Measurements from ENCODE around the gene SP110.

SP110 gene

DNA sequence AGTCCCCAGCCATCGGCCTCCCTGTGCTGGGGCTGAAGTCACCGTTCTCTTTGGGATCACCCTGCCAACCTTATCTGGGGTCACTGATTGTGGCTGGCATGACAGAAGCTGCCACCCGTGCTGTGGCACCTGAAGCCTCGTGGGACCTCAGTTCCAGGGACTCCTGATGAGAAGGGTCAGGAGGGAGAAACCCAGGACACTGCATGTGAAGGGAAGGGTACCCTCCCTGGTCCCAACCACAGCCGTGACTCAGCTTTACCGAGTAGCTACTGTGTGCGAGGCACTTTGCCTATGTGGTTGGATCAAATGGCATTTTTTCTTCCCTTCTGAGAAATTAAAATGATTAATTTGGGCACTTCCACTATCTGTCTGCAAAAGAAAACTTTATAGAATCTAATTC is 64.4 kb downstream of the SP110 start:
- TF ChIP-seq, protein P1, sequence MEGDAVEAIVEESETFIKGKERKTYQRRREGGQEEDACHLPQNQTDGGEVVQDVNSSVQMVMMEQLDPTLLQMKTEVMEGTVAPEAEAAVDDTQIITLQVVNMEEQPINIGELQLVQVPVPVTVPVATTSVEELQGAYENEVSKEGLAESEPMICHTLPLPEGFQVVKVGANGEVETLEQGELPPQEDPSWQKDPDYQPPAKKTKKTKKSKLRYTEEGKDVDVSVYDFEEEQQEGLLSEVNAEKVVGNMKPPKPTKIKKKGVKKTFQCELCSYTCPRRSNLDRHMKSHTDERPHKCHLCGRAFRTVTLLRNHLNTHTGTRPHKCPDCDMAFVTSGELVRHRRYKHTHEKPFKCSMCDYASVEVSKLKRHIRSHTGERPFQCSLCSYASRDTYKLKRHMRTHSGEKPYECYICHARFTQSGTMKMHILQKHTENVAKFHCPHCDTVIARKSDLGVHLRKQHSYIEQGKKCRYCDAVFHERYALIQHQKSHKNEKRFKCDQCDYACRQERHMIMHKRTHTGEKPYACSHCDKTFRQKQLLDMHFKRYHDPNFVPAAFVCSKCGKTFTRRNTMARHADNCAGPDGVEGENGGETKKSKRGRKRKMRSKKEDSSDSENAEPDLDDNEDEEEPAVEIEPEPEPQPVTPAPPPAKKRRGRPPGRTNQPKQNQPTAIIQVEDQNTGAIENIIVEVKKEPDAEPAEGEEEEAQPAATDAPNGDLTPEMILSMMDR (IDR thresholded peaks at IDR 0.05; ENCODE audit: low read depth, low read length), result no peak
- no peak for DNase-seq (ENCODE audit: extremely low read depth, low read depth)

GRCh38 chr2:230153390-230153976 is 66.3 kb downstream of the SP110 start:
- no peak for DNase-seq (ENCODE audit: extremely low read depth, low read depth)
- TF ChIP-seq, protein P1 (IDR thresholded peaks at IDR 0.05; ENCODE audit: low read depth, low read length), result no peak

- DNase-seq (ENCODE audit: extremely low read depth, low read depth), result no peak
- TF ChIP-seq, protein P1 (IDR thresholded peaks at IDR 0.05; ENCODE audit: low read depth, low read length), result no peak
Measured at GRCh38 chr2:230152334-230152733, 67.5 kb downstream of the SP110 start.

- TF ChIP-seq, protein P1 (IDR thresholded peaks at IDR 0.05; ENCODE audit: low read depth, low read length), result no peak
- no peak for DNase-seq (ENCODE audit: extremely low read depth, low read depth)
Measured at GRCh38 chr2:230144355-230144754, 75.4 kb downstream of the SP110 start.

- TF ChIP-seq, protein P1 (IDR thresholded peaks at IDR 0.05; ENCODE audit: low read depth, low read length), result no peak
Measured at GRCh38 chr2:230140667-230141066, 79.1 kb downstream of the SP110 start.

GRCh38 chr2:230137902-230138539 is 81.8 kb downstream of the SP110 start:
- no peak for DNase-seq (ENCODE audit: extremely low read depth, low read depth)

More at GRCh38 chr2:230140667-230141066, 79.1 kb downstream of the SP110 start:
- DNase-seq (ENCODE audit: extremely low read depth, low read depth), result no peak

DNA sequence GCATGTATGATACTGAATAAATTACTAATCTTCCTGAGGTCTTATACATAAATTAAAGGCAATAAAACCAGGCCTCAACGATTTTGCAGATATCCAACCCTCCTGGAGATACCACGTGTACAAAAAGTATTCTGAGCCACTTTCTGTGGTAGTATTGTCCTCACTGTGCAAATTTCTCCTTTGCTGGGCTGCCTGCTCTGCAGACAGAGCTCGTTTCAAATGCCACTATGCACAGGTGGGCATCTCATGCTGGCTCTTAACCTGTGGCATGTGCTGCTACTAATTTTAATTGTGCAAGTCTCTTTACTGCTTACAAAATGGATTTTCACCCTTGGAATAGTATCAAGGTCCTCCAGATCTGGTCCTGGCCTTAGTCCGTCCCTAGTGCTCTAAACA is 84.7 kb downstream of the SP110 start:
- DNase-seq (ENCODE audit: extremely low read depth, low read depth), result no peak
- TF ChIP-seq, protein P1 (IDR thresholded peaks at IDR 0.05; ENCODE audit: low read depth, low read length), result no peak

More at GRCh38 chr2:230137902-230138539, 81.8 kb downstream of the SP110 start:
- TF ChIP-seq, protein P1 (IDR thresholded peaks at IDR 0.05; ENCODE audit: low read depth, low read length), result no peak

Data from AG09319 (cell line).